Occipital lobe (tissue), 2 donors: Measurements from ENCODE around the gene UBXN2A. TPM values are rescaled to one million over a fixed set of nuclear protein-coding genes. Genes with fewer than 3 reads are reported as not detected.

ENCODE experiments used
- DNase-seq: peaks from one replicate; lab custom pipeline; 2025; lab: John Stamatoyannopoulos, UW
- total RNA-seq: library from RNA; depleted of rRNA; stranded (reverse); fragments of >200 nt; gene quantifications from one replicate; pipeline ENCODE4 v1.2.3, GENCODE V29; 2014

Gene UBXN2A, protein sequence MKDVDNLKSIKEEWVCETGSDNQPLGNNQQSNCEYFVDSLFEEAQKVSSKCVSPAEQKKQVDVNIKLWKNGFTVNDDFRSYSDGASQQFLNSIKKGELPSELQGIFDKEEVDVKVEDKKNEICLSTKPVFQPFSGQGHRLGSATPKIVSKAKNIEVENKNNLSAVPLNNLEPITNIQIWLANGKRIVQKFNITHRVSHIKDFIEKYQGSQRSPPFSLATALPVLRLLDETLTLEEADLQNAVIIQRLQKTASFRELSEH
- 53.5 TPM for total RNA-seq

DNA sequence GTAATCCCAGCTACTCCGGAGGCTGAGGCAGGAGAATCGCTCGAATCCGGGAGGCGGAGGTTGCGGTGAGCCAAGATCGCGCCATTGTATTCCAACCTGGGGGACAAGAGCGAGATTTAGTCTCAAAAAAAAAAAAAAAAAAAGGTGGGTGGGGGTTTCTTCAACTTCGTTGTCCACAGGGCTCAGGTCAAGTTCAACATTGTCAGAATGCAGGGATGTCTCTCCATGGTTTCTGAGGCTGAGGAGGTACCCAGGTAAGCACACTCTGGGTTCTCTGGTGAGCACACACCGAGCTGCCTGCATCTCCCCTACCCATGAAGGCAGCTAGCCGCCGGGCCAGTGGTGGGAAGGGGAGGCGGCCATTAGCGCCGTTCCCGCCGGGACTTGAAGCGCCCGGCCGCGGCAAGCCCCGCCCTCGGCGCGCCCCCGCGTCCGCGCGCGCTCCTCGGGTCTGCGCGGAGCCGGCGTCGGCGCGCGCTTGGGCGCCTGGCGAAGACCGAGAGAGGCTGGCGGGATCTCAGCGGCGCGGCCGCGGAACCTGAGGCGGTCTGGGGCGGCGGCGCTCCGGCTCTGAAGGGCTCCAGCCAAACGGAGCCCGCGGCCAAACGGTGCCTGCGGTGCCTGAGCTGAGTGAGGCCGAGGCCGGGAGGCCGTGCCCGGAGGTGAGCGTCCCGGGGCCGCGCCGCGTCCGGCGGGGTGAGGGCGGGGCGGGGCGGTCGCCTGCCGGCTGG is at the start of gene UBXN2A:
UBXN2A (plus strand) TSS at position 477 of the 731 bp plus-strand sequence. CDS start 17,852 bp downstream, outside the sequence.
- peak; percentile 60 for DNase-seq

DNA sequence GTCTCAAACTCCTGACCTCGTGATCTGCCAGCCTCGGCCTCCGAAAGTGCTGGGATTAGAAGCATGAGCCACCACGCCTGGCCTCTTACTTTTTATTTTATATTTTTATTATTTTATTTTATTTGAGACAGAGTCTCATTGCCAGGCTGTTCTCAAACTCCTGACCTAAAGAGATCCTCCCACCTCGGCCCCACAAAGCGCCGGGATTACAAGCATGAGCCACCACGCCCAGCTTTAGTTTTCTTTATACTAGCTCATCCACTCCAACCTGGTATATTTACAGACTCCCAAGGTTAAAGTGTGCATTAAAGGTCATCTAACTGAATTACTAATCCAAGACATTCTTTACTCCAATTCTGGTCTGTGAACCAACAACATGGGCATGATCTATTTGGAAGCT is 40.1 kb upstream of the UBXN2A start:
- DNase-seq, result no peak

DNA sequence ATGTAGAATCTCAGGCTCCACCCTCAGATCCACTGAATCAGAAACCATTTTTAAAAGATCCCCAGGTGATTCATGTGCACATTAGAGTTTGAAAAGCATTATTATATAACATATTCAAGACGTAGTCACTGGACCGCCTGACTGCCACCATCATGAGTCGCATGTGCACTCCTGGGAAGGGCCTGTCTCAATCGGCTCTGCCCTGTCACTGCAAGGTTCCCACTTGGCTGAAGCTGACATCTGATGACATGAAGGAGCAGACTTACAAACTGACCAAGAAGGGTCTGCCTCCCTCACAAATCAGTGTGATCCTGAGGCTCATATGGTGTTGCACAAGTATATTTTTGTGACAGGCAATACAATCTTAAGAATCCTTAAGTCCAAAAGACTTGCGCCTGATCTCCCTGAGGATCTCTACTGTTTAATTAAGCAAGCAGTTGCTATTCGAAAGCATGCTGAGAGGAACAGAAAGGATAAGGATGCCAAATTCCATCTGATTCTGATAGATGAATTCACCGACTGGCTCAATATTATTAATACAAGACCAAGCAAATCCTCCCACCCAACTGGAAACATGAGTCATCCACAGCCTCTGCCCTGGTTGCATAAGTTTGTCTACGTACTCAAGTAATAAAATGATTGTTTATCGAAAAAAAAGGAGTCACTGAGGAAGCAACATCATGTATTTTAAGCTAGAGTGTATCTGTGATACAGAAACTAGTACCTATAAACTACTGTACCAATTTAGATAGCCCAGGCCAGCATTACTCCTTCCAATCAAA is 39.5 kb upstream of the UBXN2A start:
- no peak for DNase-seq

DNA sequence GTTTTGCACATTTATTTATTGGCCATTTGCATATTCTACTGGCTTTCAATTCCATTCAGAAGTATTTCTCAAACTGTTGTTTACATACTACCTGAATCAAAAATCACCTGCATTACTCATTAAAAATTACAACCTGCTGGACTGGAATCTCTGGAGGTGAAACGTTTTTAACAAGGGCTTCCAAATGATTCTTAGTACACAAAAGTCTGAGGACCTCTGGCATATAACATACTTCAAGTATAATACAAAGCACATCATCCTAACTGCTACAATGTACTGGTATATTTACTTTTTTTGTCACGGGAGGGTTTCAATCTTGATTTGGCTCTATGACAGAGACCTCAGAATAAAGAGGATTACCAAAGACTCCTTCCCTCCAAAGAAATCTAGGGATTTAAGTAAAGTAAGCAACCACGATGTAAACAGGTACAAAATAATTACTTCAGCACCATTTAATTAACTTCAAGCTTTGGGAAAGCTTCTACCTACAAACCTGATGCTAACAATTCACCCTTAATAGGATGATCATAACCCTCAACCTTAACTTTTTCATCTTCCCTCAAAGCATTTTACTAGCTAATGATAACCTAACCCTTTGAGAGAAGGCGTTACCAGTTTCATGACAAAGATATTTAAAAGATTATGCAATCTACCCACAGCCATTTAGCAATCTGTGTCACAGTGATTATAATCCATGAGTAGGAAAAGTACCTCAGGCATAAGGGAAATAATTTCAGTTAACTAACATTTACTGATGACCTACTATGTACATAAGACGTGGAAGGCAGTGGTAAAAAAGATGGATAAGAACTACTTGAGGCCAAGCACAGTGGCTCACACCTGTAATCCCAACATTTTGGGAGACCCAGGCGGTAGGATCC is 38.1 kb upstream of the UBXN2A start:
- no peak for DNase-seq

DNA sequence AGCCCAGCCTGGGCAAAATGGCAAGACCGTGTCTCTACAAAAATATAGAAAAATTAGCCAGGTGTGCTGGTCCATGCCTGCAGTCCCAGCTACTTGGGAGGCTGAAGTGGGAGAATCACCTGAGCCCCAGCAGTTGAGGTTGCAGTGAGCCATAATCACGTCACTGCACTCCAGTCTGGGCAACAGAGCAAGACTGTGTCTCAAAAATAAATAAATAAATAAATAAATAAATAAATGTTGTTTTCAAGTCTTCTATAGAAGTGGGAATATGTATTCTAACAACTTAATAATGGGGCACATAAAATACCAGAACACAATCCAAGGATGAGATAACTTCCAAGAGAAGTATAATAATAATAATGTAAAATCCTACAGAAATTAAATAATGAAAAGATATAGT is 37.2 kb upstream of the UBXN2A start:
- DNase-seq, result no peak

DNA sequence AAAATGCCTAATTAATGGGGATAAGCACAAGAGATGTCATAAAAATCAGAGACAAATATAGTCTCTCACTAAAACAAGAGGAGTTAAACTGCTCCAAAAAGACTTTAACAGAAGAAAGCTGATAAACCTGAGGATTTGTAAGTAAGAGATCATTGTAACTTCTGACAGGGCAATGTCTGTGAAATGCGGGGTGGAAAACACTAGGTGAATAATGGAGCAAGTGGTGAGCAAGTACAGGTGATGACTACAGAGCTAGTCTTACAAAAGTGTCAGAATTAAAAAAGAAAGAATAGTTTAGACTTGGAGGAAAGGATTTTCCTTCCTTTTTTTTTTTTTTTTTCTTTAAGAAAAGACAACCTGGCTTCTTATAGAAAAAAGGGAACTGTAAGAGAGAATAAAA is 36.0 kb upstream of the UBXN2A start:
- no peak for DNase-seq

DNA sequence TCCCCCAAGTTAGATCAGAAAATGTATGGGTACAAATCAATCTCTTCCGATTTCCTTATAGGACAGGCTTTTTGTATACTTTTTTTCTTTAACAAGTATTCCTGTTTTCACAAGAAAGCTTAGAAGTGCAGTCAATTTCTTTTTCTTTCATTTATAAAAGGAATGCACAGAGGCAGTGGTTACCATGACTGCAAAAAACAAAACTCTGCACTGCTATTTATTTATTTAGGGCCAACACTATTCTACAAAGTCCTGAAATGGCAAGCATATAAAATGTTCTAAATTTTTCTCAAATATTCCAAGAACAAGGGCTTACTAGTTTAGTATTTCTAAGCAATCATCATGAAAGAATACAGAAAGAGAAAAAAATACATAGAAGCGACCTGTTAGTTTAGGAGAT is 35.6 kb upstream of the UBXN2A start:
- no peak for DNase-seq

DNA sequence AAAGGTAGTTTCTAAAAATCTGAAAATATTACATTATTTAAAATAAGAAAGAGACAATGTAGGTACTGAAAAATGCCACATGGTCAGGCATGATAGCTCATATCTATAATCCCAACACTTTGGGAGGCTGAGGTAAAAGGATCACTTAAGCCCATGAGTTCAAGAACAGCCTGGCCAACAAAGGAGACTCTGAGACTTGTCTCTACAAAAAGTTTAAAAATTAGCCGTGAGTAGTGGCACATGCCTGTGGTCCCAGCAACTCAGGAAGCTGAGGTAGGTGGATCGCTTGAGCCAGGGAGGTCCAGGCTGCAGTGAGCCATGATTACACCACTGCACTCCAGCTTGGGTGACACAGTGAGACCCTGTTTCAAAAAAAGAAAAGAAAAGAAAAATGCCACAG is 35.1 kb upstream of the UBXN2A start:
- no peak for DNase-seq

DNA sequence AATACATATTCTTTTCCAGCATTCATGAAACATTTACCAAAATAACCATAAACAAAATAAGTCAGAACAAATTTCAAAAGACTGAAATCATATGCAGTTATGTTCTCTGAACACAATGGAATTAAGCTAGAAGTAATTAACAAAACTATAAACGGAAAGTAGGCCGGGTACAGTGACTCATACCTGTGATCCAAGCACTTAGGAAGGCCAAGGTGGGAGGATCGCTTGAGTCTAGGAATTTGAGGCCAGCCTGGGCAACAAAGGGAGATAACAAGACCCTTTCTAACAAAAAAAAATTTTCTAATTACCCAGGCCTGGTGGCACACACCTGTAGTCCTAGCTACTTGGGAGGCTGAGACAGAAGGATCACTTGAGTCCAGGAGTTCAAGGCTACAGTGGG is 28.2 kb upstream of the UBXN2A start:
- no peak for DNase-seq

DNA sequence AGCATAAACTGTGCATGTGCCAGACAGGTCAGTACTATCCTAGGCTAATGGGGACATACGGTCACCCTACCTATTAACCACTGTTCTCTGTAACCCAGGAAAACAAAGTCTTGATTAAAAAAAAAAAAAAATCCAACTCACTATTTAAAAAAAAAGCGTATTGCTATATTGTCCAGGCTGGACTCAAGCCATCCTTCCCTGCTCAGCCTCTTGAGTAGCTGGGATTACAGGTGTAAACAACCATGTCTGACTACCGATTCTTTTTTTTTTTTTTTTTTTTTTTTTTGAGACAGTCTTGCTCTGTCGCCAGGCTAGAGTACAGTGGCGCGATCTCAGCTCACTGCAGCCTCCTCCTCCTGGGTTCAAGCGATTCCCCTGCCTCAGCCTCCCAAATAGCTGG is 24.9 kb upstream of the UBXN2A start:
- no peak for DNase-seq

DNA sequence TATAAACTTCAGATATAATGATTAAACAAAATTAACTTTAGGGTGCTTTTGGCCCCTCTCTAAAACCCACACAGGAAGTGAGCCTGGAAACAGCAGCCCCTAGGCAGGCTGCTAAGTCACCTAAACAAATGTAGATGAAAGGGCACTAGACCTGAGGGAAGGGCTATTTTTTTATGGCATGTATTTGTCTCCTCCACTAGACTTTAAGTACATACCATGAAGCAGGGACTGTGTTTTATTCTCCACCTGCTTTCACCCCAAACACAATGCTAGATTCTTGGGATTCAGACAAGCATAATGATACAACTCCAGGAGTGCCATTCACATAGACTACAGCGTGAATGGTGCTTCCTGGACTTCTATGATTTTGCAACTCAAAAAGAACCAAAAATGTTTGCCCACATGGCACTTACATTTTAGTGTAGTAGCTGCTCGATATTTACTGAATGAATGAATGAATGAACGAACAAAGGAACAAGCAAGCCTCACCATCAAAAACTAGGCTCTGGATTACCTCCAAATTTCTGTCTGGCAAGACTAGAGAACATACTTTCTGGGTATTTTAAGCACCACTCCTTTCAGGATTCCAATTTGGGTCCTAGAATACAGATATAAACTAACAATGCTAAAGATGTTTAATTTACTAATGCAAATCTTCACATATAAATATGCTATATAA is 23.4 kb upstream of the UBXN2A start:
- no peak for DNase-seq

DNA sequence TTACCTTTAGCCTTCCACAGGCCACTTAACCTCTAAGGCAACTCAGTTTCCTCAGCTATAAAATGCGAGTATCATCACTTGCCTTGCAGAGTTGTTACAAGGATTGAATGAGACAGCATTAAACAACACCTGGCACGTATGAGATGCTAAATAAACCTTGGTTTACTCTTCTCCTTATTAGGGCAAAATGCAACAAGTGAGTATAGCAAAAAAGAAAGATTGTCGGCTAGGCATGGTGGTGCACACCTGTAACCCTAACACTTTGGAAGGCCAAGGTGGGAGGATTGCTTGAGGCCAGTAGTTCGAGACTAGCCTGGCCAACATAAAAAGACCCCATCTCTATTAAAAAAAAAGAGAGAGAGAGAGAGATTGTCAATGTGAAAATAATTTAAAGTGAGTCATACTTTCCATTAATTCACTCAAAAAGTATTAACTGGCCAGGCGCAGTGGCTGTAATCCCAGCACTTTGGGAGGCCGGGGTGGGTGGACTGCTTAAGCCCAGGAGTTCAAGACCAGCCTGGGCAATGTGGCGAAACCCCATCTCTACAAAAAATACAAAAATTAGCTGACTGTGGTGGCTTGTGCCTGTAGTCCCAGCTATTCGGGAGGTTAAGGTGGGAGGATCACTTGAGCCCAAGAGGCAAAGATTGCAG is 21.3 kb upstream of the UBXN2A start:
- no peak for DNase-seq

DNA sequence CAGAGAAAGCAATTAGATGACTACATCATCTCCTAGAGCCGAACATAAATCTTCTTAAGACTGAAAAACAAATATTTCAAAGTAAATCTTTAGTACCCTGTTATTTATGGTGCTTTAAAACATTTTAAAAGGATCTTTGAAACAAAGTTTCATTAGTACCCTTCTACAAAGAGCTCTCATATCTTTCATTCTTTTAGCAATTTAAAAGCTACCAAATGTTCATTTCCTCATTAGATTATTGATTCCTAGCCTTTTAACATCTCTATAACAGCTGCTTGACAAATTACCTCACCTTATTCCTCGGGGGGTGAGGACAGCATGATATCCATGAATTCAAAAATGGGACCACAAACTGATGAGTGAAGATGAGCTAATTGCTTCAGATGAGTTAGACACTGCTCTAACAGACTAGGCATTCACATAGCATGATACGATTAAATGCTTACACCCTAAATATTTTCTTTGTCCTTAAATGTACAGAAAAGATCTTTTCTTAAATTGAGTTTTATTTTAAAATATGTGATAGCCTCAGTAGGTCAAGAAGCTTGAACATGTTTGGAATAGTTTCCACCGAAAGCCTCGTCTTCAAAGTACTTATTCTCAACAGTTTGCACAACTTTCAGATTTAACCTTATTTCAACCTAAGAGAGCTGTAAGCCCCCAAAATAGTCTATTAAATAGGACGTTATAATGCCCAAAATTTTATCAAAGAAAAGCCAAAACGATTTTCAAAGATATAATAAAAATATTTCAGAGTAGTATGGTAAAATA is 15.5 kb upstream of the UBXN2A start:
- DNase-seq, result no peak

DNA sequence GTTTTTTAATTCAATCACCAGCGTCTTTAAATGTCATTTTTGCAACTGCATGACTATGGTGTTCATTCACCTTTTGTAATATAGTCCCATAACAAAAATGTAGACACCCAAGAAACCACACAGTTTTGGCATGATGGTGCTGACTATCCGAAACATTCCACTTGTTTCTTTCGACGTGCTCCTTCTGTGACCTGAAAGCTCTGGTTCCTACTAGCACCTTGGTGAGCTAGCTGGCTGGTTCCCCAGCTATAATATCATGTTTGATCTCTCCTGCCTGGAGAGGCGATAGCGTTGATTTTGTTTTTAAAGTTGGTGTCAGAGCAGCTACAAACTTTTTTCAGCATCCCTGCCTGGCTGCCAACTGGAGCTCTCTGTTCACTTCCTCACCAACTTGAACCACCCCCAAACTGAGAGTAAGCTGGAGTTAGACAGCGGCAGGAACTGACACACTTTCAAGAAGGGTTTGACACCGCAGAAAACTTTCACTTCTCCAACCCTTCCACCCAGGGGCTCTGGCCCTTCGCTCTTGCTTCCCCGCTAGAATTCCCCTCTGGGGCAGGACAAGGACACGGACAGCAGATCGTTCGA is 14.5 kb upstream of the UBXN2A start:
- peak; percentile 55 for DNase-seq

DNA sequence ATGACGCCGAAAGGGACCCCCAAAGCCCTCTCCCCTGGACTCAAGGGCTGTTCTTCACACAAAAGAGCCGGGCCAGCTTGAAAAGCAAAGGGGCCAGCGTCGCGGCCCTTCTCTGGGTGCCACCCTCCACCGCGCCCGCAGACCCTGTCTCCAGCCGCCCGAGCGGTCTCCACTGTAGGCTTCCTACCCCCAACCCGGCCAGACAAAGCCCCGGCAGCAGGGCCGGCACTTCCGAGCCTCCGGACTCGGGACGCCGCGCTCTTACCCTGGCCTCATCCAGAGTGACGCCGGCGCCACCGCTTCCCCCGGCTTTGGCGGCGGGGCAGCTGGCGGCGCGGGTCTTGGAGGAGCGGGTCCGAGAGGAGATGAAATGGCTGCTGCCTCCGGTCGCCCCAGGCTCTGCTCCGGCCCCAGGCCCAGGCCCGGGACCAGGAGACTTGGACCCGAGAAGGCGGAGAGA is 13.9 kb upstream of the UBXN2A start:
- peak; percentile 60 for DNase-seq

DNA sequence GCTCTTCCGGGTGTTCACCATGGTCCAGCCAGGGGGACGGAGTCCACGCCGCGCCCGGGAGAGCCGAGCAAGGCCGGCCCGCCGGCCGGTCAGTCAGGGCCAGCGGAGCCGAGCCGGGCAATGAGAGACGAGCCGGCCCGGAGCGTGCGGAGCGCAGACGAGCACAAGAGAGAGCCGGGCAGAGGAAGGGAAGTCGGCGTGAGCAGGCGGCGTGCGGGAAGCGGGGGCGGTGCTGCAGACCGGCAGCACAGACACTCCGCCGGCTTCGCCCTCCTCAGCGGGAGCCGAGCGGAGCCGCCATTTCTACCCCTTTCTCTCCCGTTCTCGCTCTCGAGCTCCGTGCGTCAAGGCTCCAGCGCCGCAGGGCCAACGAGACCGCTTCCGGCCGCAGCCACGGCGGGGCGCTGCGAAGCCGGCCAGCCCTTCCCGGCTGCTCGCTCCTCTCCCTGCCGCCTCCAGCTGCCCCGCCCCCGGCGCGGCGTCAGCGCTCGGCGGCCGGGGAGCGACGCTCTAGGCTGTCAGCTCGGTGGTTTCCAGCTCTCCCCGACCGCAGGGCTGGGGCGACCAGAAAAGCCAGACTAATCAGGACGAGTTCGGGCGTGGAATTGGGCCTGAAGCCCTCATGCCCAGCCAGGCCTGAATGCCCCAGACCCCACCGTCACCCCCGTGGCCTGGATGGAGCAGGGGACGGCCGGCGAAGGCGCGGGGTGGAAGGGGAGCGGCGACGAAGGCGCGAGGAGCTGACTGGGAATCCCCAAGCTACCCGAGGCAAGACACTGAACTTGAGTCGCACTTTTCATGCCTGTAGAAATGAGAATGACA is 13.3 kb upstream of the UBXN2A start, which contains the start of gene ATAD2B:
ATAD2B (minus strand) TSS at position 374 of the 822 bp plus-strand sequence; CDS start at position 21, 353 bp downstream.
- peak; percentile 90 for DNase-seq

DNA sequence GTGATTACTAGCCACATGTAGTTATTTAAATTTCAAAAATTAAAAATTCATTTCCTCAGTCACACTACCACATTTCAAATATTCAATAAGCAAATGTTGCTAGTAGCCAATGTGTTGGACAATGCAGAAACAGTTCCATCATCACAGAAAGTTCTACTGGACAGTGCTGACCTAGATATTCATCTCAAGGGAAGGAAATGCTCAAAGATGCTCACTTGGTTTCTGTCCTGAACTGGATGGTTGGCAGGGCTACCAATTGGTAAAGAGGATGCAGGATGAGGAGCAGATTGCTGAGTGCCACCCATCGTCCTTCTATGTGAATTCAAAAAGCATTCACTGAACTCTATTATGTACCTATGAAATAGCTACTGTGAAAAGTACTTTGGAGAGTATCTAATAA is 6.0 kb upstream of the UBXN2A start:
- no peak for DNase-seq
